ENCODE results near the gene PICALM.

- TF ChIP-seq CTCF (IDR thresholded peaks at IDR 0.05) = no peak
- no peak for TF ChIP-seq POLR2A (IDR thresholded peaks at IDR 0.05)
These were observed 2.9 kb downstream of the PICALM start for GRCh38 chr11:86066033-86066432.
